ENCODE results near the gene CFAP298. TPM values are rescaled to one million over a fixed set of nuclear protein-coding genes. Genes with fewer than 3 reads are reported as not detected.

CFAP298 gene
- total RNA-seq, 6 experiments from 2014 or later, result 27.5 to 45.5 (median 33.1) TPM

DNA sequence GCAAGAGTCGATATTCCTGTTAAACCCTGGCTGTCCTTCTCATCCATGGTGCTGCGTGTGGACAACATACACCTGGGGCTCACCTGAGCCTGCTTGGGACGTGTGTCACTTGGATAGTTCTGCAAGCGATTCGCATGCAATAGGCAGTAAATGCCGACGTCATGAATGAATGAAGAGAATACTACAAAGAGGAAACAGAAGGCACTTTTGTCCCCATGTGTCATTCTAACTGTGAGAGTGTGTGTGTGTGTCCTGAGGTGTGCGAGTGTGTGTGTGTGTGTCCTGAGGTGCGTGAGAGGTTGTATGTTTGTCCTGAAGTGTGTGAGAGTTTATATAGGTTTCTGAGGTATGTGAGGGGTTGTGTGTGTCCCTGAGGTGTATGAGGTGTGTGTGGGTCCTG, 26.2 kb downstream of the CFAP298 start:
- no peak overlapping the region for H3K4me3 Mint-ChIP-seq
- H3K9me3 Mint-ChIP-seq, result no peaks in the 10 kb centered on the region
- no peaks in the 10 kb centered on the region for H3K4me1 Mint-ChIP-seq (ENCODE audit: low read depth)
- peaks cover 23% of the 10 kb centered on the region for H3K27me3 Mint-ChIP-seq (ENCODE audit: insufficient read depth)
- DNase-seq, result no peak
- TF ChIP-seq, protein P1, sequence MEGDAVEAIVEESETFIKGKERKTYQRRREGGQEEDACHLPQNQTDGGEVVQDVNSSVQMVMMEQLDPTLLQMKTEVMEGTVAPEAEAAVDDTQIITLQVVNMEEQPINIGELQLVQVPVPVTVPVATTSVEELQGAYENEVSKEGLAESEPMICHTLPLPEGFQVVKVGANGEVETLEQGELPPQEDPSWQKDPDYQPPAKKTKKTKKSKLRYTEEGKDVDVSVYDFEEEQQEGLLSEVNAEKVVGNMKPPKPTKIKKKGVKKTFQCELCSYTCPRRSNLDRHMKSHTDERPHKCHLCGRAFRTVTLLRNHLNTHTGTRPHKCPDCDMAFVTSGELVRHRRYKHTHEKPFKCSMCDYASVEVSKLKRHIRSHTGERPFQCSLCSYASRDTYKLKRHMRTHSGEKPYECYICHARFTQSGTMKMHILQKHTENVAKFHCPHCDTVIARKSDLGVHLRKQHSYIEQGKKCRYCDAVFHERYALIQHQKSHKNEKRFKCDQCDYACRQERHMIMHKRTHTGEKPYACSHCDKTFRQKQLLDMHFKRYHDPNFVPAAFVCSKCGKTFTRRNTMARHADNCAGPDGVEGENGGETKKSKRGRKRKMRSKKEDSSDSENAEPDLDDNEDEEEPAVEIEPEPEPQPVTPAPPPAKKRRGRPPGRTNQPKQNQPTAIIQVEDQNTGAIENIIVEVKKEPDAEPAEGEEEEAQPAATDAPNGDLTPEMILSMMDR (IDR thresholded peaks at IDR 0.05), result no peak
- no peaks in the 10 kb centered on the region for H3K36me3 Mint-ChIP-seq (ENCODE audit: low read depth)
- no peak overlapping the region for H3K27ac Mint-ChIP-seq

GRCh38 chr21:32585042-32585710, 27.0 kb downstream of the CFAP298 start, which contains the start of gene TCP10L:
TSS of gene TCP10L (minus strand) at chr21:32585523. CDS start at chr21:32584304, 1,219 bp downstream.
- Mint-ChIP-seq H3K4me1 (ENCODE audit: low read depth) (no peaks in the 10 kb centered on the region), H3K36me3 (ENCODE audit: low read depth) (no peaks in the 10 kb centered on the region), H3K27ac (no peak within 1 kb of the TSS), H3K27me3 (ENCODE audit: insufficient read depth) (peaks cover 23% of the 10 kb centered on the region), H3K9me3 (no peaks in the 10 kb centered on the region), H3K4me3 (no peak within 1 kb of the TSS)
- no peak for DNase-seq
- TF ChIP-seq, protein P1 (IDR thresholded peaks at IDR 0.05), result no peak

- Mint-ChIP-seq H3K9me3 (no peaks in the 10 kb centered on the region), H3K36me3 (ENCODE audit: low read depth) (no peaks in the 10 kb centered on the region), H3K4me3 (no peak overlapping the region), H3K27me3 (ENCODE audit: insufficient read depth) (peaks cover 24% of the 10 kb centered on the region), H3K4me1 (ENCODE audit: low read depth) (no peaks in the 10 kb centered on the region), H3K27ac (no peak overlapping the region)
- TF ChIP-seq, protein P1 (IDR thresholded peaks at IDR 0.05), result no peak
- DNase-seq, result no peak
Observed at GRCh38 chr21:32584472-32584871, 27.7 kb downstream of the CFAP298 start.

GRCh38 chr21:32581732-32582131, 30.4 kb downstream of the CFAP298 start:
- H3K27ac Mint-ChIP-seq, result no peak overlapping the region
- H3K4me1 Mint-ChIP-seq (ENCODE audit: low read depth), result no peaks in the 10 kb centered on the region
- peaks cover 34% of the 10 kb centered on the region for H3K27me3 Mint-ChIP-seq (ENCODE audit: insufficient read depth)
- H3K9me3 Mint-ChIP-seq, result no peaks in the 10 kb centered on the region
- H3K36me3 Mint-ChIP-seq (ENCODE audit: low read depth), result no peaks in the 10 kb centered on the region
- no peak for DNase-seq
- TF ChIP-seq, protein P1 (IDR thresholded peaks at IDR 0.05), result no peak
- H3K4me3 Mint-ChIP-seq, result no peak overlapping the region

DNA sequence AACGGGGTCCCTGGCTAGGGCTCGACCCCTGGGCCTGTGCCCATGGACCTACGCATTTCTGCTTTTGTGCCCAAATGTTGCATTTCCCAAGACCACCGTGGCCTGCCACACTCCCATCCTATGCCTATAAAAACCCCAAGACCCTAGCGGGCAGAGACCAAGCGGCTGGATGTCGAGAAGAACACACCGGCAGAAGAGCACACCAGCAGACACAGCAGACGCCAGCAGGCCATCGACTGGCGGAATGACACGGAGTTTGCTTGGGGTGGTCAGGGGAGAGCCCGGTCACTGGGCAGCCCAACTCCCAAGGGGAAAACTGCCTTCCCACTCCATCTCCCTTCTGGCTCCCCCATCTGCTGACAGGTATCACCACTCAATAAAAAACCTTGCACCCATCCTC, 31.2 kb downstream of the CFAP298 start:
- Mint-ChIP-seq H3K36me3 (ENCODE audit: low read depth) (no peaks in the 10 kb centered on the region), H3K27me3 (ENCODE audit: insufficient read depth) (peaks cover 39% of the 10 kb centered on the region), H3K9me3 (no peaks in the 10 kb centered on the region), H3K4me3 (no peak overlapping the region), H3K27ac (no peak overlapping the region), H3K4me1 (ENCODE audit: low read depth) (no peaks in the 10 kb centered on the region)
- TF ChIP-seq, protein P1 (IDR thresholded peaks at IDR 0.05), result no peak
- DNase-seq, result no peak

Data from HFFc6 (cell line).